ENCODE results near the gene MED25. TPM values are rescaled to one million over a fixed set of nuclear protein-coding genes. Genes with fewer than 3 reads are reported as not detected.

The MED25 gene
- total RNA-seq, 1 experiment from 2014 or later = 81.2 TPM

DNA sequence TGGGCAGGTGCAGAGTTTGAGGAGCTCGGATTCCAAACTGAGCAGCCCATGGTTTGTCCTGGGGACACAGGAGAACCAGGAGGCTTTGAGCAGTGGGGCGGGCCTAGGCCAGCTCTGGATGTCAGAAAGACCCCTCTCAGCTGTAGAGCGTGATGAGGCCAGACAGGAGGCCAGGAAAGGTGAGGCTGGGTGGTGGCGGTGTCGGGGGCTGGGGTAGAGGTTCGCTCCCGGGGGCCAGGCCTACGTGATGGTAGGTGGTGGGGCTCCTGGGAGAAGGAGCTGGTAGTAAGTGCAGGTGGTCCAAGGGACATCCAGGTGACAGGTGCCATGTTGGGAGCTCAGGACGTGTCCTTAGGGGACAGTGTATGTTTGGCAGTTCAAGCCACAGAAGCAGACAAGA is 19.3 kb downstream of the MED25 start:
- no peaks in the 10 kb centered on the region for H3K4me1 Mint-ChIP-seq
- 0 out of 2 replicates have a peak overlapping the region, but pooled peaks have one; percentile 9 for H3K27ac Mint-ChIP-seq
- DNase-seq (ENCODE audit: low spot score) (no peak), ATAC-seq (no peak)
- ChIA-PET CTCF (no interaction called here), POLR2A (interaction anchor here (0.6 kb wide), 1 partner anchor 42 kb away, joined by 3 read pairs; no protein-coding TSS in a partner anchor)
- no peaks in the 10 kb centered on the region for H3K27me3 Mint-ChIP-seq (ENCODE audit: low read depth)
- no peaks in the 10 kb centered on the region for H3K9me3 Mint-ChIP-seq
- TF ChIP-seq ZNF232 (CRISPR knock-in tag; IDR thresholded peaks at IDR 0.05) = no peak
- TF ChIP-seq, protein P1, sequence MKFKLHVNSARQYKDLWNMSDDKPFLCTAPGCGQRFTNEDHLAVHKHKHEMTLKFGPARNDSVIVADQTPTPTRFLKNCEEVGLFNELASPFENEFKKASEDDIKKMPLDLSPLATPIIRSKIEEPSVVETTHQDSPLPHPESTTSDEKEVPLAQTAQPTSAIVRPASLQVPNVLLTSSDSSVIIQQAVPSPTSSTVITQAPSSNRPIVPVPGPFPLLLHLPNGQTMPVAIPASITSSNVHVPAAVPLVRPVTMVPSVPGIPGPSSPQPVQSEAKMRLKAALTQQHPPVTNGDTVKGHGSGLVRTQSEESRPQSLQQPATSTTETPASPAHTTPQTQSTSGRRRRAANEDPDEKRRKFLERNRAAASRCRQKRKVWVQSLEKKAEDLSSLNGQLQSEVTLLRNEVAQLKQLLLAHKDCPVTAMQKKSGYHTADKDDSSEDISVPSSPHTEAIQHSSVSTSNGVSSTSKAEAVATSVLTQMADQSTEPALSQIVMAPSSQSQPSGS (CRISPR knock-in tag; IDR thresholded peaks at IDR 0.05; ENCODE audit: borderline replicate concordance, low read depth) = no peak
- H3K4me3 Mint-ChIP-seq = no peak overlapping the region
- H3K36me3 Mint-ChIP-seq = peaks cover 53% of the 10 kb centered on the region

DNA sequence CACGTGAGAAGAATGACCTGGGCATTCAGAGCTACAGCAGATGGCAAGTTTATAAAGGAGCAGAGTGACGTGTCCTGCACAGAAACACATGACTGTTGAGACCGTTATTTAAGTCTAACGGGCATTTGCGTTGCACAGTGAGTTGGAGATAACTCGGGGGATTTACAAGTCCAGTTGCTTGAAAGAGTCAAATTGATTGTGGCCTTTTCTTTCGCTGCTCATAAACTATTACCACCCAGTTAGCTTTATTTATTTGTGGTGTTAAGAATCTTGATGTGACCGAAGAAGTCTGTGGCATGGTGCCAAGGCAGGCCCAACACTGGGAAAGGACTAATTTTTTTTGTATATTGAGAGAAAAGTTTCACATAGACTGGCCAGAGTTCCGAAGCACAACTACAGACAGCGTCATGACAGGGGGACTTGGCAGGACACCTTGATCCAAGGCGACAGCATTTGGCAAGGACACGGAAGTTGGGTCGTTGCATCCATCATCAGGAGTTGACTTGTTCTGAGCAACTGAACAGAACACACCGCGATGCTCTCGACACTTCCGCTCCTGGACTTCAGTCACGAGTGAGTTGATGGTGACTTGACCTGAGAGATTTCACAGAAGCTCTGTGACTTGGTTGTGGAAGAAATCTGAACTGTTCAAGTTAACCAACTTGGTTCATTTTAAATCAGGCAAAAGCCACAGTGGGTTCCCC is 20.9 kb downstream of the MED25 start:
- ChIA-PET POLR2A (interaction anchor here (0.6 kb wide), 1 partner anchor 331 kb away, joined by 6 read pairs; no protein-coding TSS in a partner anchor), CTCF (interaction anchor here (0.7 kb wide), 1 partner anchor 24 kb away, joined by 3 read pairs; no protein-coding TSS in a partner anchor)
- H3K4me3 Mint-ChIP-seq = no peak overlapping the region
- peaks cover 41% of the 10 kb centered on the region for H3K36me3 Mint-ChIP-seq
- H3K9me3 Mint-ChIP-seq = no peaks in the 10 kb centered on the region
- no peaks in the 10 kb centered on the region for H3K4me1 Mint-ChIP-seq
- no peaks in the 10 kb centered on the region for H3K27me3 Mint-ChIP-seq (ENCODE audit: low read depth)
- ATAC-seq (no peak), DNase-seq (ENCODE audit: low spot score) (no peak)
- no peak for TF ChIP-seq CREM (CRISPR knock-in tag; IDR thresholded peaks at IDR 0.05)
- no peak for TF ChIP-seq ATF3 (CRISPR knock-in tag; conservative IDR thresholded peaks at IDR 0.05)
- TF ChIP-seq ZNF232 (CRISPR knock-in tag; IDR thresholded peaks at IDR 0.05) = no peak
- TF ChIP-seq, protein P2, sequence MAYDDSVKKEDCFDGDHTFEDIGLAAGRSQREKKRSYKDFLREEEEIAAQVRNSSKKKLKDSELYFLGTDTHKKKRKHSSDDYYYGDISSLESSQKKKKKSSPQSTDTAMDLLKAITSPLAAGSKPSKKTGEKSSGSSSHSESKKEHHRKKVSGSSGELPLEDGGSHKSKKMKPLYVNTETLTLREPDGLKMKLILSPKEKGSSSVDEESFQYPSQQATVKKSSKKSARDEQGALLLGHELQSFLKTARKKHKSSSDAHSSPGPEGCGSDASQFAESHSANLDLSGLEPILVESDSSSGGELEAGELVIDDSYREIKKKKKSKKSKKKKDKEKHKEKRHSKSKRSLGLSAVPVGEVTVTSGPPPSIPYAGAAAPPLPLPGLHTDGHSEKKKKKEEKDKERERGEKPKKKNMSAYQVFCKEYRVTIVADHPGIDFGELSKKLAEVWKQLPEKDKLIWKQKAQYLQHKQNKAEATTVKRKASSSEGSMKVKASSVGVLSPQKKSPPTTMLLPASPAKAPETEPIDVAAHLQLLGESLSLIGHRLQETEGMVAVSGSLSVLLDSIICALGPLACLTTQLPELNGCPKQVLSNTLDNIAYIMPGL (CRISPR knock-in tag; IDR thresholded peaks at IDR 0.05) = no peak
- TF ChIP-seq, protein P3, sequence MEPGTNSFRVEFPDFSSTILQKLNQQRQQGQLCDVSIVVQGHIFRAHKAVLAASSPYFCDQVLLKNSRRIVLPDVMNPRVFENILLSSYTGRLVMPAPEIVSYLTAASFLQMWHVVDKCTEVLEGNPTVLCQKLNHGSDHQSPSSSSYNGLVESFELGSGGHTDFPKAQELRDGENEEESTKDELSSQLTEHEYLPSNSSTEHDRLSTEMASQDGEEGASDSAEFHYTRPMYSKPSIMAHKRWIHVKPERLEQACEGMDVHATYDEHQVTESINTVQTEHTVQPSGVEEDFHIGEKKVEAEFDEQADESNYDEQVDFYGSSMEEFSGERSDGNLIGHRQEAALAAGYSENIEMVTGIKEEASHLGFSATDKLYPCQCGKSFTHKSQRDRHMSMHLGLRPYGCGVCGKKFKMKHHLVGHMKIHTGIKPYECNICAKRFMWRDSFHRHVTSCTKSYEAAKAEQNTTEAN (CRISPR knock-in tag; IDR thresholded peaks at IDR 0.05) = no peak
- TF ChIP-seq SMAD4 (CRISPR knock-in tag; IDR thresholded peaks at IDR 0.05) = no peak
- TF ChIP-seq NFATC4 (CRISPR knock-in tag; IDR thresholded peaks at IDR 0.05) = no peak
- no peak for TF ChIP-seq RORB (CRISPR knock-in tag; IDR thresholded peaks at IDR 0.05)
- no peak for TF ChIP-seq STAT6 (CRISPR knock-in tag; conservative IDR thresholded peaks at IDR 0.05; ENCODE audit: low read depth)
- TF ChIP-seq, protein P4, sequence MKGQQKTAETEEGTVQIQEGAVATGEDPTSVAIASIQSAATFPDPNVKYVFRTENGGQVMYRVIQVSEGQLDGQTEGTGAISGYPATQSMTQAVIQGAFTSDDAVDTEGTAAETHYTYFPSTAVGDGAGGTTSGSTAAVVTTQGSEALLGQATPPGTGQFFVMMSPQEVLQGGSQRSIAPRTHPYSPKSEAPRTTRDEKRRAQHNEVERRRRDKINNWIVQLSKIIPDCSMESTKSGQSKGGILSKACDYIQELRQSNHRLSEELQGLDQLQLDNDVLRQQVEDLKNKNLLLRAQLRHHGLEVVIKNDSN (CRISPR knock-in tag; IDR thresholded peaks at IDR 0.05) = no peak
- TF ChIP-seq FOXJ3 (CRISPR knock-in tag; IDR thresholded peaks at IDR 0.05; ENCODE audit: borderline replicate concordance) = no peak
- no peak for TF ChIP-seq SP1 (CRISPR knock-in tag; conservative IDR thresholded peaks at IDR 0.05)
- TF ChIP-seq, protein P5, sequence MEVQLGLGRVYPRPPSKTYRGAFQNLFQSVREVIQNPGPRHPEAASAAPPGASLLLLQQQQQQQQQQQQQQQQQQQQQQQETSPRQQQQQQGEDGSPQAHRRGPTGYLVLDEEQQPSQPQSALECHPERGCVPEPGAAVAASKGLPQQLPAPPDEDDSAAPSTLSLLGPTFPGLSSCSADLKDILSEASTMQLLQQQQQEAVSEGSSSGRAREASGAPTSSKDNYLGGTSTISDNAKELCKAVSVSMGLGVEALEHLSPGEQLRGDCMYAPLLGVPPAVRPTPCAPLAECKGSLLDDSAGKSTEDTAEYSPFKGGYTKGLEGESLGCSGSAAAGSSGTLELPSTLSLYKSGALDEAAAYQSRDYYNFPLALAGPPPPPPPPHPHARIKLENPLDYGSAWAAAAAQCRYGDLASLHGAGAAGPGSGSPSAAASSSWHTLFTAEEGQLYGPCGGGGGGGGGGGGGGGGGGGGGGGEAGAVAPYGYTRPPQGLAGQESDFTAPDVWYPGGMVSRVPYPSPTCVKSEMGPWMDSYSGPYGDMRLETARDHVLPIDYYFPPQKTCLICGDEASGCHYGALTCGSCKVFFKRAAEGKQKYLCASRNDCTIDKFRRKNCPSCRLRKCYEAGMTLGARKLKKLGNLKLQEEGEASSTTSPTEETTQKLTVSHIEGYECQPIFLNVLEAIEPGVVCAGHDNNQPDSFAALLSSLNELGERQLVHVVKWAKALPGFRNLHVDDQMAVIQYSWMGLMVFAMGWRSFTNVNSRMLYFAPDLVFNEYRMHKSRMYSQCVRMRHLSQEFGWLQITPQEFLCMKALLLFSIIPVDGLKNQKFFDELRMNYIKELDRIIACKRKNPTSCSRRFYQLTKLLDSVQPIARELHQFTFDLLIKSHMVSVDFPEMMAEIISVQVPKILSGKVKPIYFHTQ (CRISPR knock-in tag; IDR thresholded peaks at IDR 0.05) = no peak
- no peak for TF ChIP-seq JAZF1 (CRISPR knock-in tag; IDR thresholded peaks at IDR 0.05)
- TF ChIP-seq ZBTB21 (CRISPR knock-in tag; IDR thresholded peaks at IDR 0.05; ENCODE audit: borderline replicate concordance) = no peak
- TF ChIP-seq ETV6 (CRISPR knock-in tag; IDR thresholded peaks at IDR 0.05) = no peak
- no peak for TF ChIP-seq PREB (CRISPR knock-in tag; IDR thresholded peaks at IDR 0.05; ENCODE audit: borderline replicate concordance)
- TF ChIP-seq, protein P6, sequence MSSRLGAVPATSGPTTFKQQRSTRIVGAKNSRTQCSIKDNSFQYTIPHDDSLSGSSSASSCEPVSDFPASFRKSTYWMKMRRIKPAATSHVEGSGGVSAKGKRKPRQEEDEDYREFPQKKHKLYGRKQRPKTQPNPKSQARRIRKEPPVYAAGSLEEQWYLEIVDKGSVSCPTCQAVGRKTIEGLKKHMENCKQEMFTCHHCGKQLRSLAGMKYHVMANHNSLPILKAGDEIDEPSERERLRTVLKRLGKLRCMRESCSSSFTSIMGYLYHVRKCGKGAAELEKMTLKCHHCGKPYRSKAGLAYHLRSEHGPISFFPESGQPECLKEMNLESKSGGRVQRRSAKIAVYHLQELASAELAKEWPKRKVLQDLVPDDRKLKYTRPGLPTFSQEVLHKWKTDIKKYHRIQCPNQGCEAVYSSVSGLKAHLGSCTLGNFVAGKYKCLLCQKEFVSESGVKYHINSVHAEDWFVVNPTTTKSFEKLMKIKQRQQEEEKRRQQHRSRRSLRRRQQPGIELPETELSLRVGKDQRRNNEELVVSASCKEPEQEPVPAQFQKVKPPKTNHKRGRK (CRISPR knock-in tag; IDR thresholded peaks at IDR 0.05; ENCODE audit: borderline replicate concordance) = no peak
- H3K27ac Mint-ChIP-seq = no peak overlapping the region

All from WTC11 (cell line).